Fibroblast of lung (primary cell): Measurements from ENCODE around the gene FHIP1A.

Experiments
- CTCF ChIP-seq, 2 donors: IDR thresholded peaks in 1 of 2; conservative IDR thresholded peaks in 1 of 2; 1 replicate in 1 of 2; 2 replicates in 1 of 2; pipeline ENCODE4 v1.5.1; 2011 to 2012; ENCODE audit warnings: low read length in 2 of 2, control low read depth in 1 of 2, inconsistent platforms in 1 of 2, low read depth in 1 of 2, mild to moderate bottlenecking in 1 of 2
- EZH2 ChIP-seq: IDR thresholded peaks from 2 replicates; pipeline ENCODE4 v1.5.1; 2012; ENCODE audit warnings: low read length, control low read depth, mild to moderate bottlenecking; ENCODE audit errors: missing control alignments

- TF ChIP-seq CTCF (conservative IDR thresholded peaks at IDR 0.05 in 1 of 2, IDR thresholded peaks at IDR 0.05 in 1 of 2; ENCODE audit: low read depth in 1 of 2, low read length in 2 of 2) (no peak), EZH2 (no peak)
Observed at GRCh38 chr4:151442002-151442401, 33.0 kb downstream of the FHIP1A start.
